Activated T-cell treated with anti-CD3 and anti-CD28 coated beads, Interleukin-2, amount 50 U/mL, for 4 hours (primary cell): Measurements from ENCODE around the gene SORL1. TPM values are rescaled to one million over a fixed set of nuclear protein-coding genes. Genes with fewer than 3 reads are reported as not detected.
"Not testable (repeated sequence)": the region's sequence is repeated elsewhere in the genome, so short reads cannot be mapped to it uniquely, and the experiment has no call there.

Experiments
- ATAC-seq, 2 donors: fragments of 200-7000 bp; cut with Tn5 transposase; one replicate each; pipeline ENCODE4 v1.10.0; 2021
- DNase-seq: peaks from one replicate; pipeline ENCODE4 v3.0.0-alpha.2; 2020
- H3K27me3 Mint-ChIP-seq: one replicate; pipeline ENCODE4 v1.8.0; 2021; ENCODE audit warnings: low read depth, mixed read lengths
- H3K36me3 Mint-ChIP-seq: one replicate; pipeline ENCODE4 v1.8.0; 2022; ENCODE audit warnings: mixed read lengths; ENCODE audit not compliant: insufficient read depth
- H3K4me1 Mint-ChIP-seq: one replicate; pipeline ENCODE4 v1.8.0; 2021; ENCODE audit warnings: low read depth, mixed read lengths
- H3K4me3 Mint-ChIP-seq: one replicate; pipeline ENCODE4 v1.8.0; 2021; ENCODE audit warnings: mild to moderate bottlenecking, moderate library complexity, mixed read lengths
- H3K9me3 Mint-ChIP-seq: one replicate; pipeline ENCODE4 v1.8.0; 2021; ENCODE audit warnings: mixed read lengths
- total RNA-seq, 3 donors: library from RNA; stranded (reverse); gene quantifications; one replicate each; pipeline ENCODE4 v1.2.1, GENCODE V29; 2021

SORL1 gene
- total RNA-seq, 3 donors from 2014 or later, result 21.3 to 25.6 (median 21.3) TPM

- H3K9me3 Mint-ChIP-seq, result no peaks in the 10 kb centered on the region
- DNase-seq, result no peak
- H3K4me3 Mint-ChIP-seq, result no peak overlapping the region
- ATAC-seq, result no peak
- no peaks in the 10 kb centered on the region for H3K4me1 Mint-ChIP-seq
- peaks cover 71% of the 10 kb centered on the region for H3K36me3 Mint-ChIP-seq
- H3K27me3 Mint-ChIP-seq, result no peaks in the 10 kb centered on the region
Observed at GRCh38 chr11:121626980-121627379, 174.9 kb downstream of the SORL1 start.

GRCh38 chr11:121630041-121630440, 177.9 kb downstream of the SORL1 start:
- no peak for ATAC-seq
- Mint-ChIP-seq H3K27me3 (no peaks in the 10 kb centered on the region), H3K36me3 (peaks cover 53% of the 10 kb centered on the region), H3K4me3 (no peak overlapping the region), H3K4me1 (no peaks in the 10 kb centered on the region), H3K9me3 (no peaks in the 10 kb centered on the region)
- DNase-seq, result no peak

- H3K4me1 Mint-ChIP-seq, result no peaks in the 10 kb centered on the region
- H3K36me3 Mint-ChIP-seq, result peaks cover 39% of the 10 kb centered on the region
- ATAC-seq (no peak), DNase-seq (no peak)
- H3K4me3 Mint-ChIP-seq, result no peak overlapping the region
- no peaks in the 10 kb centered on the region for H3K9me3 Mint-ChIP-seq
- no peaks in the 10 kb centered on the region for H3K27me3 Mint-ChIP-seq
Observed at GRCh38 chr11:121631456-121631855, 179.3 kb downstream of the SORL1 start.

- Mint-ChIP-seq H3K36me3 (peaks cover 21% of the 10 kb centered on the region), H3K27me3 (no peaks in the 10 kb centered on the region), H3K4me3 (no peak overlapping the region), H3K9me3 (no peaks in the 10 kb centered on the region), H3K4me1 (no peaks in the 10 kb centered on the region)
- no peak for ATAC-seq
- DNase-seq, result no peak
Observed at GRCh38 chr11:121634273-121634672, 182.2 kb downstream of the SORL1 start.

GRCh38 chr11:121634889-121635288, 182.8 kb downstream of the SORL1 start:
- H3K9me3 Mint-ChIP-seq, result no peaks in the 10 kb centered on the region
- H3K4me3 Mint-ChIP-seq, result no peak overlapping the region
- peaks cover 16% of the 10 kb centered on the region for H3K36me3 Mint-ChIP-seq
- H3K4me1 Mint-ChIP-seq, result no peaks in the 10 kb centered on the region
- no peak for ATAC-seq
- H3K27me3 Mint-ChIP-seq, result no peaks in the 10 kb centered on the region
- DNase-seq, result no peak

GRCh38 chr11:121636081-121636799, 184.1 kb downstream of the SORL1 start:
- no peak for ATAC-seq
- Mint-ChIP-seq H3K27me3 (no peaks in the 10 kb centered on the region), H3K4me3 (no peak overlapping the region), H3K4me1 (no peaks in the 10 kb centered on the region), H3K36me3 (peaks cover 9% of the 10 kb centered on the region), H3K9me3 (no peaks in the 10 kb centered on the region)
- DNase-seq, result no peak

- no peak for ATAC-seq
Observed at GRCh38 chr11:121636800-121637176, 184.7 kb downstream of the SORL1 start.

GRCh38 chr11:121637587-121637986, 185.5 kb downstream of the SORL1 start:
- not testable (repeated sequence) for H3K9me3 Mint-ChIP-seq, H3K4me1 Mint-ChIP-seq, H3K4me3 Mint-ChIP-seq, H3K27me3 Mint-ChIP-seq, DNase-seq, ATAC-seq, H3K36me3 Mint-ChIP-seq

More at GRCh38 chr11:121636800-121637176, 184.7 kb downstream of the SORL1 start:
- peaks cover 8% of the 10 kb centered on the region for H3K36me3 Mint-ChIP-seq
- no peaks in the 10 kb centered on the region for H3K4me1 Mint-ChIP-seq
- no peaks in the 10 kb centered on the region for H3K27me3 Mint-ChIP-seq
- no peak for DNase-seq
- no peaks in the 10 kb centered on the region for H3K9me3 Mint-ChIP-seq
- H3K4me3 Mint-ChIP-seq, result no peak overlapping the region

GRCh38 chr11:121643479-121644186, 191.5 kb downstream of the SORL1 start:
- Mint-ChIP-seq H3K27me3 (no peaks in the 10 kb centered on the region), H3K4me3 (no peak overlapping the region), H3K36me3 (no peaks in the 10 kb centered on the region), H3K4me1 (no peaks in the 10 kb centered on the region), H3K9me3 (no peaks in the 10 kb centered on the region)
- no peak for ATAC-seq
- DNase-seq, result no peak

GRCh38 chr11:121644187-121644512, 192.0 kb downstream of the SORL1 start:
- DNase-seq (no peak), ATAC-seq (no peak)
- Mint-ChIP-seq H3K36me3 (no peaks in the 10 kb centered on the region), H3K4me1 (no peaks in the 10 kb centered on the region), H3K9me3 (no peaks in the 10 kb centered on the region), H3K27me3 (no peaks in the 10 kb centered on the region), H3K4me3 (no peak overlapping the region)

GRCh38 chr11:121645001-121645400, 192.9 kb downstream of the SORL1 start:
- H3K9me3 Mint-ChIP-seq, result no peaks in the 10 kb centered on the region
- no peaks in the 10 kb centered on the region for H3K36me3 Mint-ChIP-seq
- no peaks in the 10 kb centered on the region for H3K27me3 Mint-ChIP-seq
- H3K4me1 Mint-ChIP-seq, result peaks cover 6% of the 10 kb centered on the region
- H3K4me3 Mint-ChIP-seq, result no peak overlapping the region
- ATAC-seq (no peak), DNase-seq (no peak)

- Mint-ChIP-seq H3K4me1 (peaks cover 12% of the 10 kb centered on the region), H3K36me3 (no peaks in the 10 kb centered on the region), H3K9me3 (no peaks in the 10 kb centered on the region), H3K27me3 (no peaks in the 10 kb centered on the region), H3K4me3 (no peak overlapping the region)
- DNase-seq (no peak), ATAC-seq (no peak)
Observed at GRCh38 chr11:121645596-121645995, 193.5 kb downstream of the SORL1 start.

- no peak for DNase-seq
- Mint-ChIP-seq H3K4me3 (no peak overlapping the region), H3K27me3 (no peaks in the 10 kb centered on the region), H3K4me1 (peaks cover 26% of the 10 kb centered on the region), H3K9me3 (no peaks in the 10 kb centered on the region), H3K36me3 (no peaks in the 10 kb centered on the region)
- no peak for ATAC-seq
Observed at GRCh38 chr11:121648306-121648705, 196.2 kb downstream of the SORL1 start.

- DNase-seq (no peak), ATAC-seq (no peak)
- no peaks in the 10 kb centered on the region for H3K36me3 Mint-ChIP-seq
- H3K4me1 Mint-ChIP-seq, result peaks cover 26% of the 10 kb centered on the region
- no peaks in the 10 kb centered on the region for H3K27me3 Mint-ChIP-seq
- H3K9me3 Mint-ChIP-seq, result no peaks in the 10 kb centered on the region
- peak overlapping the region; percentile 56 for H3K4me3 Mint-ChIP-seq
Observed at GRCh38 chr11:121649798-121650197, 197.7 kb downstream of the SORL1 start.
